Mucosa of gallbladder (tissue), 1 donor: ENCODE measurements around the gene RNF19B. TPM values are rescaled to one million over a fixed set of nuclear protein-coding genes. Genes with fewer than 3 reads are reported as not detected.
"Not testable (repeated sequence)": the region's sequence is repeated elsewhere in the genome, so short reads cannot be mapped to it uniquely, and the experiment has no call there.

Experiments used
- DNase-seq: peaks from one replicate; pipeline ENCODE4 v3.0.0-alpha.2; 2020; ENCODE audit warnings: low spot score
- total RNA-seq: library from RNA; stranded (reverse); gene quantifications from one replicate; pipeline ENCODE4 v1.2.1, GENCODE V29; 2021
- donor health status: DM: no; HTN: no; CAD: no.

The RNF19B gene, protein sequence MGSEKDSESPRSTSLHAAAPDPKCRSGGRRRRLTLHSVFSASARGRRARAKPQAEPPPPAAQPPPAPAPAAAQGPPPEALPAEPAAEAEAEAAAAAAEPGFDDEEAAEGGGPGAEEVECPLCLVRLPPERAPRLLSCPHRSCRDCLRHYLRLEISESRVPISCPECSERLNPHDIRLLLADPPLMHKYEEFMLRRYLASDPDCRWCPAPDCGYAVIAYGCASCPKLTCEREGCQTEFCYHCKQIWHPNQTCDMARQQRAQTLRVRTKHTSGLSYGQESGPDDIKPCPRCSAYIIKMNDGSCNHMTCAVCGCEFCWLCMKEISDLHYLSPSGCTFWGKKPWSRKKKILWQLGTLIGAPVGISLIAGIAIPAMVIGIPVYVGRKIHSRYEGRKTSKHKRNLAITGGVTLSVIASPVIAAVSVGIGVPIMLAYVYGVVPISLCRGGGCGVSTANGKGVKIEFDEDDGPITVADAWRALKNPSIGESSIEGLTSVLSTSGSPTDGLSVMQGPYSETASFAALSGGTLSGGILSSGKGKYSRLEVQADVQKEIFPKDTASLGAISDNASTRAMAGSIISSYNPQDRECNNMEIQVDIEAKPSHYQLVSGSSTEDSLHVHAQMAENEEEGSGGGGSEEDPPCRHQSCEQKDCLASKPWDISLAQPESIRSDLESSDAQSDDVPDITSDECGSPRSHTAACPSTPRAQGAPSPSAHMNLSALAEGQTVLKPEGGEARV
- 31.4 TPM for total RNA-seq

DNA sequence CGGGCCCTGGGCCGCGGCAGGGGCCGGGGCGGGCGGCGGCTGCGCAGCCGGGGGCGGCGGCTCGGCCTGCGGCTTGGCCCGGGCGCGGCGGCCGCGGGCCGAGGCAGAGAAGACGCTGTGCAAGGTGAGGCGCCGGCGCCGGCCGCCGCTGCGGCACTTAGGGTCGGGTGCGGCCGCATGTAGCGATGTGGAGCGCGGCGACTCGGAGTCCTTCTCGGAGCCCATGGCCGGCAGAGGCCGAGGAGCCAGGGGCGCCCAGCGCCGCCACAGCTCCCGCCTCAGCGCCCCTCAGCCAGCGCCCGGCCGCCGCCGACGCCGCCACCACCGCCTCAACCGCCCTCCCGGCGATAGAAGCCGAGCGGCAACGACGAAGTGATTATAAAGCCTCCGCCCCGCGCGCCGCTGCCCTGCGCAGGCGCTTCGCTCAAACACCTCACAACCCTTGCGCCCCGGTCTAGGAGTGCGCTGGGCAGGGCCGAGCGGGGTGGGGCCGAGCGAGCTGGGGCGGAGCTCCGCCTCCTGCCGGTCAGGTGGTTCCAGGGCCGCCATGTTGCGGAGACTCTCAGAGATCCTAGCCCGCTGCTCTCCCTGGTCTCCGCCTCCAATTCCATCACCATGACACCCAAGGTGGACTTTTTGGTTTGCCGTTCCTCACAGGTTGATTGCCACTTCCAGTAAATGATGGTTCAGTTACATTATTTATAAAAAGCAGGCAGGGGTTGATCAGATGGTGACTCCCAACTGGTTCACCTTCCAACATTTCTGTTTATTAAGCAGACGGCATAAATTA is at the start of gene RNF19B:
Gene RNF19B (minus strand): TSS at position 349 of the 790 bp plus-strand sequence. CDS start 124 bp downstream, at position 225.
- peak; percentile 95 for DNase-seq

DNA sequence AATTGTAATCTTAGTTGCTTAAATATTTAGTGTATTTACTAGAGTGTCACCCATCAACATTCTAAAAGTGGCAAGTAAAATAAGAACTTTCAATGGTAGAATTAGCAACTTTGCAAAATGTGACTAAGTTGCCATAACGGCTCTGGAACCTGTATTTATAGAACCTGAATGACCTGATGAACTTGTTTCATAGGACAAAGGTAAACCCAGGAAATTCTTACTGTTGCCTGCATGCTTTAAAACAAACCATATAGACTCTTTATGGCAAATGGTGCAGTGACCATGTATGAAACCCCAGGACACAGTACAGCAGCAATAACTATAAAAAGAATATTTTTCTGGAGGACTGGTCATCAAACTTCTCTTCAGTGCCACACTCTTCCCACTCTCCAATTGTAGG is 49.2 kb upstream of the RNF19B start:
- DNase-seq, result no peak

DNA sequence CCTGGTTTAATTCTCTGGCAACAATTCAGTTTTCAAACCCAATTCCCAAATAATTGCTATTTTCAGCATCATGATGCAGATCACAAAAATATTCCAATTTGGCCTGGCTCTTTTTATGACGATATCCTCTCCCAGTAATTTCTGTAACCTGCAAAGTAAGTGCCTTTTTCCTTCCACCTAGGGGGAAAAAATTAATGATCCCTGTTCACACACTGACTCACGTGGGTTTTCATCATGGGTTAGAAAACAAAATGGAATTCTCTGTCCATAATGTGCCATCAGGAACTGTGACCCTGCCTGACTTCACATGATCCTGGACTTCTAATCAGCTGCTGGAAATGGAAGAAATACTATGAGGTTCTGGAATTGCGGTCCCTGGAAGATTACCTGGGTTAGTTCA is 47.6 kb upstream of the RNF19B start:
- no peak for DNase-seq

DNA sequence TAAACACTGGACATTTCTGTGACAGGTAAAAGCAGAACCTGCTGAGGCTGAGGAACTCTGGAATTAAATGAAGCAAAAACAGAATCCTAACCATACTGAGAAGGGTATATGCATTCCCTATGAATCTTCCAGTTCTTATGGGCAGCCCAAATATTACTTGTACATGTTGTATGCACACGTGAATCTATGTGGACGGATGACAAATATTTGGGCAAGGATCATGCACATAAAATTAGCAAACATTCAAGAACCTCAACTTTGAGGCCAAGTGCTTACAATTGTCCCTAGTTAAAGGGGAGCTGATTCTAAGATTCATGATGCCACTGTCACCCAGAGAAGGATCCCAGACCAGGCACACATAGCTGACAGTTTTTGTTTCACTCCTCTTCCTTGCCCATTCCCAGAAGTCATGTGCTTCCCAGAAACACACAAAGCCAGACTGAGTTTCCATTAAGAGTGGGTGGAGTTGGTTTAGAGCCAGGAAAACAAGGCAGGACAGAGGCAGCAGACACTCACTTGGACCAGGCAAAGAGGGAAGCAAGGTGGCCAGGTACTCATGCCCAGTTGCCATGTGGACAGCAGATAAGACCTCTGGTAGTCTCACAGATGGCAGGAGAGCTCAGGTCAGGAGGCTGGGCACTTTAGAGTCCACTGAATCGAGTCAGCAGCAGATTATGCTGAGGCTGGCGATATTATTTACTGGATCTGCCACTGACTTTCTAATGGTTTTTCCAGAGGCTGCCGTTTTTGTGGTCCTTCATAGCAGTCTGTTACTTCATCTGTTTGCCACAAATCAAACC is 46.5 kb upstream of the RNF19B start:
- DNase-seq, result peak; percentile 75

DNA sequence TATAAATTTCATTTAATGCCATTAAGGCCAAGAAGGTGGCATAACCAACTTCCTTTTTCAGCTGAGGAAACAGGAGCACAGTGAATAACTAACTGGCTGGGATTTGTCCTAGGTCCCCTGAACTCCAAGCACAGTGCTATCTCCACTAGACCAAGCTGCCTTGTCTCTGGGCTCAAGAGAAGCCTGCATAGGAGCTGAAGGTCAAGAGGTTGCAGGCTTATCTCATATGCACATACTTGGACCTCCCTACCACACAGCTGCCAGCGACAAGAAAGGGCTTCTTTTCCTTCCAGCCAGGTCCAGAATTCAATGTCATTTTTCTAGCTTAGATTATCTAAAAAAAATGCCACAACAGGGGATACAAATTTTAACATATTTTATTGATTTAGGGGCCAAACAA is 45.0 kb upstream of the RNF19B start:
- DNase-seq, result no peak

DNA sequence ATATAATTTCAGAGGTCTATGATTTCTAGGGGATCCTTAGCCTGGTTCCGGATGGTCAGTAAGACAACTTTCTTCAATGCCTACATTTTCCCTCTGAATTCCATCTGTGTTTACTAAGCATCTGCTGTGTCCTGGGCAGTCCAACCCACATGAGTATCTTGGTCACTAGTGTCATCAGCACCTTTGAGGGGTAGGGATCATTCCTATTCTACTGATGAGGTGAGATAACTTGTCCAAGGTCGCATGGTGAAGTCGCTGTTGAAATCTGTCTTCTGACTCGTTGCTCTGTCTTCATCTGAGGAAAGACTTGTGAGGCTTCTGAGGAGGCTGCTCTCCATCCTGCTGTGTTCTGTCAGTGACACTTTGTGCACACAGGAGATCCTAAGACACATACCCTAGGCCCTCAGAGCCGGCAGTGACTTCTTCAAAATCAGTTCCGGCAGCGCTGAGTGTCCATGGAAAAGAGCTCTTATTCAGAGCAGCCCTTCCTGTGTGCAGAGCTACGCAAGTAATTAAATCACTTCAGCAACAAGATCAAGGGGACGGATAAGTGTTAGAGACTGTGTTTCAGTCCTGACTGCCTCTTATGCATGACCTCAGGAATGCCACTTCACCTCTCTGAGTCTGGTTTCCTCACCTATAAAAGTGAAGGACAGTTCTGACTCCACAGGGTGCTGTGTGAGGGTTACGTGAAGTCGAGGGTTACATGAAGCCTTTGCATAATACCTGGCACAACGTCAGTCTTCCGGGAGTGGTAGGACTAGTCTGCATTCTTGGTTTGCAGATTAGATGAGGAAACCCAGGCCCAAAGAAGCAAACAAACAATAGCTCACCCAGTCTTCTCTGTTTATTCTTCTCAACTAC is 43.7 kb upstream of the RNF19B start:
- DNase-seq, result peak; percentile 44

DNA sequence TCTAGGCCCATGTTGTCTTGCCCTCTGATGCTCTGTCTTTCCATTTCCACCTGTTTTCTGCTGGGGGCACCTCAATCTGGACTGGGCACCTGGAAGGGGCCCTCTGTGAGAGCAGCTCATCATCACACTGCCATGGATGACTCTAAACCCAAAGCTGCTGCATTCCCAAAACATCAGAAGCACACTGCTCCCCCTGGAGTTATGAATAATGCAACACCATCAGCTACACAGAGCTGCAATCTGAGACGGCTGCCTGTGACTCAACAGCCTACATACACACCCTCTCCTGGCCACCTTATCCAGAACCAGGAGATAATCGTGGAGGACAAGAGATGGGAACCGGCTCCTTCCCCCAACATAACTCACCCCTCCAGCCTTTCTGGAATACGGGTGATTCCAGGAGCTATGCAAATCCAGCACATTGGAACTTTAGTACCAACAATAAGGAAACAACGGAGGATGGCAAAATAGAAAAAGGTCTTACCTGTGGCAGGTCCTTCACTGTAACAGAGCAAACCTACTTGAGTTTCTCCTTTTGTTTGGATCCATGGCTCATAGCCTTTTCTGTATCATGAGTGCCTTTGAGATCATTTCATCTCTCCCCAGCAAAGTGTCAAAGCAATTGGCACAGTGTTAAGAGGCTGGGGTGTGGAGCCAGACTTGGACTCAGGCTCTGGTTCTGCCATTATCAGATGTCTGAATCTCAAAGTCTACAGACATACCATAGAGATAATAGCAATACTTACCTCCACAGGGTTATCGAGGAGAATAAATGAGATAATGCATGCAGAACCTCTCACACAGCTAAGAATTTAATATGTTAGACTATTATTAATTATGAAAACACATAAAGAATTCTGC is 42.8 kb upstream of the RNF19B start:
- peak; percentile 51 for DNase-seq

DNA sequence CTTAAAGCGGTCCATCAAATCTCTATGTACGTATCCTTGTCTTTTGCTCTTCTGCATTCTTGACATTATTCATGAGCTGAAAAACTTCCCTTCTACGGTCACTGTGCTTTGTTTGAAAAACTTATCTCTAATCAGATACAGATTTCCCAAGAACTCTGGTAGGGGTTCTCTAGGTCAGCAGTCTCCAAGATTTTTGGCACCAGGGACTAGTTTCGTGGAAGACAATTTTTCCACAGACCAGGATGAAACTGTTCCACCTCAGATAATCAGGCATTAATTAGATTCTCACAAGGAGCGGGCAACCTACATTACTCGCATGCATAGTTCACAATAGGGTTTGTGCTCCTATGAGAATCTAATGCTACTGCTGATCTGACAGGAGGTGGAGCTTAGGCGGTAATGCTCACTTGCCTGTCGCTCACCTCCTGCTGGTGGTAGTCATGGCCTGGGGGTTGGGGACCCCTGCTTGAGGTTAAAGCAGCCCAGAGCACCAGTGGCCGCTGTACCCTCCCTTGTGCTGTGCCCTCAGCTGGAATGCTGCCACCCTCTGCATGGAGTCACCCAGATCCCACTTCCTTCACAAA is 41.3 kb upstream of the RNF19B start:
- DNase-seq, result no peak

DNA sequence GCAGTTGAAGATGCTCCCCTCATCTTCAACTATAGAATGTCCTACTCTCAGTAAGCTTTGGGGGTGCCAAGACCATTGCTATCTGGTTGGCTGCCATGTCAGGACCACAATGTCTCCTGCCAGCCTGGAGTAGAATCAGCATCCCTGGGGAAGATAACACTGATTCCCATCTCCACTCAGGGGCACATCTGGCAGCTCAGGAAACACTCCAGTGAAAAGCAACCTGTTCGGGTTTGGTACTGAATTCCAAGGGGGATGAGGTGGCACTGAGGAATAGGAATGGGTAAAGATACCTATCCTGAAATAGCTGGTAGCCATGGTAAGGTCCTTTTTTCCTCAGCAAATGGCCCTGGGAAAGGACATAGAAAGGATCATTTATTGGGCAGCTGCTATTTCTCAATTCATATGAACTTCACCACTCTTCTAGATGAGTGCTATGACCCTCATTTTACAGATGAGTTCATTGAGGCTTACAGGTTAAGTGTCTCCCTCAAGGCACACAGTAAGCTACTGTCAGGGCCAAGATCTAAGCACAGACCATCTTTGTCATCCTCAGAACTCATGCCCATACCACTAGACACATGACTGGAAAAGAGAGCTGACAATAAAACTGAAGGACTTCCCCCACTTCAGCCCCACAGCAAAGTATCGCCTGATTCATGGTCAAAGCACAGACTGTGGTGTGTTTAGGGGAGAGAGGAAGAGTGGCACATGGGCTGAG is 40.7 kb upstream of the RNF19B start:
- no peak for DNase-seq

DNA sequence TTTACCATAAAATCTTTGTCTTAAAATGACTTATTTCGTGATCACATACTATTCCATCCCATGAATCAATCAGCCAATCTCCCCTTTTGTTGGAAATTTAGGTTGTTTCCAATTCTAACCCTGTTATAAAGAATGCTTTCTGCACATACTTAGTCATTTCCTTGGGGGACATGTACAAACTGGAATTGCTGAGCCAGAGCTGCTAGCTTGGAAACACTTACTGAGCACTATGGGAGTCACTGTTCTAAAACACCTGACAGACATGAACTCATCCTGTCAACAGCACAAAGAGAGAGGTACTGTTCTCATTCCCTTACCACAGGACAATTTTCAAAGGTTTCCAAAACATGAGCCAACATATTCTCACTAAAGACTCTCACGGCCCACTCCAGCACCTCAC is 40.0 kb upstream of the RNF19B start:
- DNase-seq, result no peak

DNA sequence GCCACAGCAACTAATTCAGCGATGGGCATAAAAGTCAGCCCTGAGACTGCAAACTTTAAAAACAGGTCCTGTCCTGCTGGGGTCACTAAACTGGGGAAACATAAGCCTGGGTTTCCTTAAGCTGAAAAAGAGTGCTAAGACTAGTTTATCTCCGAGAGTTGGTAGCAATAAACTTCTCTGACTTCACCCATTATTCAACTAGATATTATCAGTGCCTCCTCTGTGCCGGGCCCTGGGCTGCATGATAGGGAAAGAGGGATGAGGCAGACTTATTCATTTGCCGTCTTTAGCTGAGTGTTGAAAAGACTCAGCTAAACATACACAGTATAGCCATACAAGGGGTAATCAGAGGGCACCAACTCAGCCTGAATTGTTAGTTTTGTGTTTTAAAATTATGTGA is 39.0 kb upstream of the RNF19B start:
- no peak for DNase-seq

DNA sequence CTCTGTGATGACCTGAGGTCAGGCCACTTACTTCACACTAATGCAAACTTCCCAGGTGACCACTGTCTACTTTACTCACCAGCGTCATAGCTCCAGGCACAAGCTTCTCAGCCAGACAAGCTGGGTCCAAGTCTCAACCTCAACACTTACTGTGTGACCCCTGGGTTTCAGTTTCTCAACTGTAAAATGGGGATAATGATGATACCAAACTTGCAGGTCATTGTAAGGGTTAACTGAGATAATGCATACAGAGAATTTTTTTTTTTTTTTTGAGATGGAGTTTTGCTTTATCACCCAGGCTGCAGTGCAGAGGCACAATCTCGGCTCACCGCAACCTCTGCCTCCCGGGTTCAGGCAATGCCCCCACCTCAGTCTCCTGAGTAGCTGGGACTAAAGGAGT is 37.4 kb upstream of the RNF19B start:
- DNase-seq, result no peak

DNA sequence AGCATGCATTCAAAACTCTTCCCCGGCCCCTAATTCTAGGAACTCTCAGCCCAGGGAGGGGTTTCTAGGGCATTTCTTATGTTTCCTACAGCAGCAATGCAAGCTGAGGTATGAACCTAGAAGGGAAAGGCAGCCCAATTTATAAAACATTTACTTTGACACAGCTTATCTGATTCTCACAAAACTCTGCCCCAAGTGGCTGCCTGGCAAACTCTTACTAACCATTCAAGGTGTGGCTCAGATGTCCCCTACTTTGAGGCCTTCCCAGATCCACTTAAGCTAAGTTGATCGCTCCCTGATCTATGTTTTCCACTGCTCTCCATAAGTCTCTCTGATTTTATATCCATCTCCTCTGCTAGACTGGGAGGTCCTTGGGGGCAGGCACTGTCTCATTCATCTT is 36.7 kb upstream of the RNF19B start:
- DNase-seq, result no peak

DNA sequence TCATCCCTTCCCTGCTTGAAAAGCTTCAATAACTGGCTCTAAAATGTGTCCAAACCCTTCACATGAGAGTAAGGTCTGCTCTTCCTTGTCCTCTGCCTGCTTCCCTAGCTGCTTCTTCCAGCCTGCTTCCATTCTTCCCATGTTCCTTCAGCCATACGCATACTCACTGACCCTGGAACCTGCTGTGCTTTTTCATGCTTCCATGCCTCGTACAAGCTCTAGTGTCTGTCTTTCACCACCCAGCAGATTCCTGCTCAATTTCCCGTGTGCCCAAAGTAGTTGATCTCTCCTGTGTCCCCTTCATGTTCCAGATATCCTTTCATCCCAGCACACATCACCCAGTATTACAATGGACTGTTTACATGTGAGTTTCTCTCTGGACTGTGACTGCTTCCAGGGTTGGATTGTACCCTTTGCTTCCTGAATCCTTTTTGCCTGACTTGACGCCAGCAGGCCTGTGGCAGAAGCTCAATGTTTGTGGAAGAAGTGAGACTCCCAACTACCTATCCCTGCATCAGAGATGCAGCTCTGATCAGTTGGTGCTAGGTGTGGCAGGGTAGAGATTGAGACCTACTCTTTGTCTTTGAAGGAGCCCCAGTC is 35.9 kb upstream of the RNF19B start:
- DNase-seq, result no peak

DNA sequence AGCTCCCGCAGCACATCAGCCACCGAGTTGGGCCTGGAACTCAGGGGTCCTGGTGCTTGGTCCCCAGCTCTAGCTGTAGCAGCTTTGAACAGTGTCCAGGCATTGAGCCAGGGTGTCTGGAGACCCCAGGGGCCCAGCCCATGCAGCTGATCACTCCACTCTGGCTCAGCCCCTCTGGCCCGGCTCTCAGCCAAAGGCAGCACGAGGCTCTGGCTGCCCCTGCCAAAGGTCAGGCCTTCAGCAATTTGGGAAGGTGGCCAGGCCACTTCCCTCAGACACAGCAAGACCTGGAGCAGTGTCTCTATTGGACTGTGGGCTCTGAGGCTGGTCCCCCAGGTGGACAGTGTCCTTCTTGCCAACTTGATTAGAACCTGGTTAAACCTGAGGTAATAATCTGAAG is 34.4 kb upstream of the RNF19B start:
- DNase-seq, result no peak

DNA sequence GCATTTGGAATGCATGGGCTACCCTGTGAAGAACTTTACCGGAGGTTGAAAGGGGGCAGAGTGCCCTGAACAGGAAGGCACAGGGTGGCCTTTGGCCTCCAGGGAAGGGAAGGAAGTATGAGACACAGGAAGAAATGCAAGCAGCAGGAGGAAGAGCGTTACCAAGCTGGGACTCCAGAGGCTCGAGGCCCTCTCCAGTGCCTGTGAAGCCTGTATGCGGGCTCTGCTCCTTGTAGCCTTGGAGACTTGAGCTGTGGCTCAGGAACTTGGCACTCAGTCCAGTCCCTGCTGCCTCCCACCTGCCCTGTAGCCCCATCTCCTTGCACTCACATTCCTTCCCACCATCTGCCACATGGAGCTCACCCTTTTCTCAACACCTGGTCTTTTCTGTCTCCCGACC is 33.5 kb upstream of the RNF19B start:
- no peak for DNase-seq

DNA sequence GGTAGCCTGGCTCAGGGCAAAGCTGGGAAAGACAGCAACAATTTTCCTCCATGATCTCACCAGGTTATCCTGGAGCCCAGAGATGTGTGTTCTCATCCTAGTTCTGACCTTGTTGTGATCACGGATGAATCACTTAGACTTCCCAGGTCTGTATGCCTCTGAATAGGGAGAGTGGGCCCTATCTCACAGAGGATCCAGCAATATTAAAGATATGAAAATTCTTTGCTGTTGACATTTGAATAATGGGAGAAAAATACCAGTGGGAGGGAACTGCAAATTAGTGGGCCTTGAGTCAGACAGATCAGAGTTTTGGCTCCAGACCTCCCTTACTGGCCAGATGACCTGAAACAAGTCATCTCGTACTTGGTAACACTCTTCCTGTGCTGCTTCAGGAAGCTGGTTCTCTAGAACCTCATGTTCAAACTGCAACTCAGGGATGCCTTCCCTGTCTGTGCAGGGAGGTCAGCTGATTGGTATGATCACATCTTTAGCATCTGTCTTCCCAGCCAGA is 32.8 kb upstream of the RNF19B start:
- no peak for DNase-seq

DNA sequence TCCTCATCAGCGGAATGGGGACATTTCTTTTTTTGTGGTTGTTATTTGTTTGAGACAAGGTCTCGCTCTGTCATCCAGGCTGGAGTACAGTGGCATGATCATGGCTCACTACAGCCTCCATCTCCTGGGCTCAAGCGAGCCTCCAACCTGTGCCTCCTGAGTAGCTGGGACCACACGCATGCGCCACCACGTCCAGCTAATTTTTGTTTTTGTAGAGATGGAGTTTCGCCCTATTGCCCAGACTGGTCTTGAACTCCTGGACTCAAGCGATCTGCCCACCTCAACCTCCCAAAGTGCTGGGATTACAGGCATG is 28.7 kb upstream of the RNF19B start:
- not testable (repeated sequence) for DNase-seq
